Trophoblast cell (in vitro differentiated cells and primary cell): ENCODE measurements around the gene YY1.

ENCODE experiments used
- DNase-seq, 2 donors: peaks; one replicate each; pipeline ENCODE4 v3.0.0-alpha.2; 2016
- H2AFZ ChIP-seq: 2 replicates; pipeline ENCODE4 v1.6.1; 2013; ENCODE audit warnings: low read length, moderate library complexity, mild to moderate bottlenecking; ENCODE audit not compliant: insufficient read depth, poor library complexity
- H2AK5ac ChIP-seq: 2 replicates; pipeline ENCODE4 v1.6.1; 2013; ENCODE audit warnings: mild to moderate bottlenecking, low read length
- H2BK120ac ChIP-seq: 2 replicates; pipeline ENCODE4 v1.6.1; 2013; ENCODE audit warnings: low read length, mild to moderate bottlenecking, moderate library complexity; ENCODE audit not compliant: insufficient read depth, poor library complexity
- H2BK12ac ChIP-seq: 2 replicates; pipeline ENCODE4 v1.6.1; 2013; ENCODE audit warnings: mild to moderate bottlenecking, low read length, moderate library complexity
- H2BK5ac ChIP-seq: 2 replicates; pipeline ENCODE4 v1.6.1; 2013; ENCODE audit warnings: low read length, low read depth, moderate library complexity, mild to moderate bottlenecking; ENCODE audit not compliant: poor library complexity
- H3K14ac ChIP-seq: 2 replicates; pipeline ENCODE4 v1.6.1; 2013; ENCODE audit warnings: mild to moderate bottlenecking, low read length
- H3K18ac ChIP-seq: 2 replicates; pipeline ENCODE4 v1.6.1; 2013; ENCODE audit warnings: mild to moderate bottlenecking, low read length
- H3K23ac ChIP-seq: 2 replicates; pipeline ENCODE4 v1.6.1; 2013; ENCODE audit warnings: low read length
- H3K27ac ChIP-seq: 2 replicates; pipeline ENCODE4 v1.5.1; 2013; ENCODE audit warnings: low read depth, mild to moderate bottlenecking, inconsistent platforms, low read length, moderate library complexity
- H3K27me3 ChIP-seq: 2 replicates; pipeline ENCODE4 v1.6.1; 2013; ENCODE audit warnings: inconsistent platforms, mild to moderate bottlenecking, low read length, moderate library complexity; ENCODE audit not compliant: insufficient read depth
- H3K36me3 ChIP-seq, 2 experiments: 1 replicate in 1 of 2; 2 replicates in 1 of 2; pipeline ENCODE4 v1.6.1; 2013; ENCODE audit warnings: low read length in 2 of 2, mild to moderate bottlenecking in 2 of 2, moderate library complexity in 1 of 2; ENCODE audit not compliant: insufficient read depth in 2 of 2, control insufficient read depth in 1 of 2
- H3K4ac ChIP-seq: 2 replicates; pipeline ENCODE4 v1.6.1; 2013; ENCODE audit warnings: low read depth, mild to moderate bottlenecking, low read length, moderate library complexity
- H3K4me1 ChIP-seq, 2 experiments: 1 replicate in 1 of 2; 2 replicates in 1 of 2; pipeline ENCODE4 v1.6.1; 2013; ENCODE audit warnings: low read length in 2 of 2, mild to moderate bottlenecking in 2 of 2, moderate library complexity in 1 of 2; ENCODE audit not compliant: insufficient read depth in 2 of 2, control insufficient read depth in 1 of 2
- H3K4me2 ChIP-seq: 2 replicates; pipeline ENCODE4 v1.6.1; 2013; ENCODE audit warnings: inconsistent platforms, mild to moderate bottlenecking, low read length, moderate library complexity
- H3K4me3 ChIP-seq: 2 replicates; pipeline ENCODE4 v1.5.1; 2013; ENCODE audit warnings: mild to moderate bottlenecking, low read depth, low read length, inconsistent platforms
- H3K79me1 ChIP-seq: one replicate; pipeline ENCODE4 v1.6.1; 2013; ENCODE audit warnings: low read length
- H3K79me2 ChIP-seq: 2 replicates; pipeline ENCODE4 v1.6.1; 2013; ENCODE audit warnings: low read length, mild to moderate bottlenecking; ENCODE audit not compliant: control insufficient read depth, insufficient read depth, poor library complexity
- H3K9ac ChIP-seq: 2 replicates; pipeline ENCODE4 v1.6.1; 2013; ENCODE audit warnings: mild to moderate bottlenecking, low read length
- H3K9me3 ChIP-seq: 2 replicates; pipeline ENCODE4 v1.6.1; 2013; ENCODE audit warnings: low read depth, mild to moderate bottlenecking, control low read depth, inconsistent platforms, low read length; ENCODE audit not compliant: insufficient read depth
- H4K12ac ChIP-seq: 2 replicates; pipeline ENCODE4 v1.6.1; 2013; ENCODE audit warnings: low read depth, mild to moderate bottlenecking, low read length, moderate library complexity
- H4K8ac ChIP-seq: 2 replicates; pipeline ENCODE4 v1.6.1; 2013; ENCODE audit warnings: low read depth, mild to moderate bottlenecking, low read length, moderate library complexity
- H4K91ac ChIP-seq: one replicate; pipeline ENCODE4 v1.6.1; 2013; ENCODE audit warnings: low read depth, mild to moderate bottlenecking, low read length, moderate library complexity
- WGBS: extraction: QIAGEN DNeasy Blood & Tissue Kit; methylation state at CpG from one replicate; pipeline ENCODE4 v1.1.7; 2013; ENCODE audit warnings: missing lambda C conversion rate; ENCODE audit not compliant: insufficient read length, insufficient coverage; ENCODE audit errors: extremely low coverage; 5-methylcytosine and 5-hydroxymethylcytosine counted together

The YY1 gene

DNA sequence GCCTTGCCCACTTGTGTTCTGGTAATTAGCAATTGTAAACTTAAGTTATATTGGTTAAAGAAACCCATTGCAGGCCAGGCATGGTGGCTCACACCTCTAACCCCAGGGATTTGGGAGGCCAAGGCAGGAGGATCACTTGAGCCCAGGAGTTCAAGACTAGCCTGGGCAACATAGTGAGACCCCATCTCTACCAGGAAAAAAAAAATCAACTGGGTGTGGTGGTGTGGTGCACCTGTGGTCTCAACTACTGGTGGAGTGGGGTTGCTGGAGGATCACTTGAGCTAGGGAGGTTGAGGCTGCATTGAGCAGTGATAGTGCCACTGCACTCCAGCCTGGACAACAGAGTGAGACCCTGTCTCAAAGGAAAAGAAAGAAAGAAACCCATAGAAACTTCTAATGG is 13.7 kb downstream of the YY1 start:
- Histone ChIP-seq H3K79me2 (peaks cover 19% of the 10 kb centered on the region), H3K4me1 (no peaks in the 10 kb centered on the region), H3K4me3 (no peak overlapping the region), H4K91ac (no peak overlapping the region), H3K27ac (no peak overlapping the region), H4K8ac (no peak overlapping the region), H3K36me3 (no peaks in the 10 kb centered on the region), H2BK120ac (no peak overlapping the region), H3K4ac (peak overlapping the region; percentile 96), H2AK5ac (no peak overlapping the region), H3K18ac (no peak overlapping the region), H3K9ac (no peak overlapping the region), H3K9me3 (no peaks in the 10 kb centered on the region), H2AFZ (no peak overlapping the region), H3K79me1 (no peaks in the 10 kb centered on the region), H2BK12ac (no peak overlapping the region), H2BK5ac (peak overlapping the region; percentile 13), H3K23ac (no peak overlapping the region), H3K14ac (no peak overlapping the region), H3K4me2 (no peak overlapping the region), H4K12ac (no peak overlapping the region), H3K27me3 (no peaks in the 10 kb centered on the region)
- no peak for DNase-seq

DNA sequence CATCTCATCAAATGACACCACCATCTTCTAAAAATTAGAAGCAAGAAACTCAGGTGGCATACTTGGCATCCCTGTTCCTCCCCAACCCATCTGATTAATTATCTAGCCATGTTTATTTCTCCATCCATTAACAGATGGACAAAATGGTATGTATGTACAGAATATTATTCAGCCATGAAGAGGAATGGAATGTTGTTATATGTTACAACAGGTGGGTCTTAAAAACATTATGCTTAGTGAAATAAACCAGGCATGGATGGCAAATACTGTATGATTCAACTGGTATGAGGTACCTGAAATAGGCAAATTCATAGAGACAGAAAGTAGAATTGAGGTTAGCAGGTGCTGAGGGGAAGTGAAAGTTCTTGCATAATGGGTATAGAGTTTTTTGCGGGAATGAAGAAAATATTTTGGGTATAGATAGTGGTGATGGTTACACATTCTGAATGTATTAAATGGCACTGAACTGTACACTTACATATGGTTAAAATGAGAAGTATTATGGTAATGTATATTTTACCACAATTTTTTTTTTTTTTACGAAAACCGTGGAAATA is 17.5 kb downstream of the YY1 start:
- no peak overlapping the region for H4K91ac ChIP-seq
- no peak overlapping the region for H3K23ac ChIP-seq
- no peaks in the 10 kb centered on the region for H3K9me3 ChIP-seq
- H3K4me3 ChIP-seq, result no peak overlapping the region
- no peaks in the 10 kb centered on the region for H3K4me1 ChIP-seq
- no peak for DNase-seq
- H3K27ac ChIP-seq, result no peak overlapping the region
- H2AFZ ChIP-seq, result no peak overlapping the region
- H3K27me3 ChIP-seq, result no peaks in the 10 kb centered on the region
- peaks cover 23% of the 10 kb centered on the region for H3K79me2 ChIP-seq
- 100% methylated on average over 1 of the region's 3 CpGs for WGBS
- H3K4me2 ChIP-seq, result no peak overlapping the region
- peaks cover 0 to 2% of the 10 kb centered on the region in 2 experiments for H3K36me3 ChIP-seq
- H2BK120ac ChIP-seq, result no peak overlapping the region
- H2BK12ac ChIP-seq, result no peak overlapping the region
- H3K9ac ChIP-seq, result no peak overlapping the region
- no peak overlapping the region for H2AK5ac ChIP-seq
- H3K14ac ChIP-seq, result no peak overlapping the region
- no peak overlapping the region for H2BK5ac ChIP-seq
- no peak overlapping the region for H3K18ac ChIP-seq
- no peak overlapping the region for H4K8ac ChIP-seq
- H3K79me1 ChIP-seq, result no peaks in the 10 kb centered on the region
- no peak overlapping the region for H4K12ac ChIP-seq
- peak overlapping the region; percentile 98 for H3K4ac ChIP-seq

DNA sequence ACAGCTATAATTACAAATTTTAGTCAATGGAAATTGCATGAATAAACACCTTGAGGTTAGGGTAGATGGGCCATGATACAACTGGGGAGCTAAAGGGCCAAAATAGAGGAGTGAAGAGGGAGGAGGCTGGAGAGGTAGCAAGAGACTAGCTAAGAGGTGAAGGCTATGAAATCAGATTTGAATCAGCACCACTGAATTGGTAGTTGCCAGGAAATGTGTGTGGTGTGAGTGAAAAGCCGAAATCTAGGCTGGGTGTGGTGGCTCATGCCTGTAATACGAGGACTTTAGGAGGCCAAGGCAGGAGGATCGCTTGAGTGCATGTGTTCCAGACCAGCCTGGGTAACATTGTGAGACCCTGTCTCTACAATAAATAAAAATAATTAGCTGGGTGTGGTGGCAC is 22.7 kb downstream of the YY1 start:
- Histone ChIP-seq H2AFZ (no peak overlapping the region), H3K14ac (no peak overlapping the region), H3K27ac (no peak overlapping the region), H3K23ac (no peak overlapping the region), H3K36me3 (peaks cover 13 to 23% of the 10 kb centered on the region in 2 experiments), H2AK5ac (no peak overlapping the region), H3K4me3 (no peak overlapping the region), H4K91ac (no peak overlapping the region), H3K79me2 (peaks cover 19% of the 10 kb centered on the region), H3K4me1 (no peaks in the 10 kb centered on the region), H4K8ac (no peak overlapping the region), H3K27me3 (no peaks in the 10 kb centered on the region), H3K79me1 (no peaks in the 10 kb centered on the region), H3K4me2 (no peak overlapping the region), H4K12ac (no peak overlapping the region), H2BK5ac (no peak overlapping the region), H3K18ac (no peak overlapping the region), H2BK12ac (no peak overlapping the region), H3K4ac (peak overlapping the region; percentile 99), H3K9me3 (no peaks in the 10 kb centered on the region), H2BK120ac (no peak overlapping the region), H3K9ac (no peak overlapping the region)
- no peak for DNase-seq
- WGBS, result no CpG with 5 or more reads among the region's 3 CpGs

DNA sequence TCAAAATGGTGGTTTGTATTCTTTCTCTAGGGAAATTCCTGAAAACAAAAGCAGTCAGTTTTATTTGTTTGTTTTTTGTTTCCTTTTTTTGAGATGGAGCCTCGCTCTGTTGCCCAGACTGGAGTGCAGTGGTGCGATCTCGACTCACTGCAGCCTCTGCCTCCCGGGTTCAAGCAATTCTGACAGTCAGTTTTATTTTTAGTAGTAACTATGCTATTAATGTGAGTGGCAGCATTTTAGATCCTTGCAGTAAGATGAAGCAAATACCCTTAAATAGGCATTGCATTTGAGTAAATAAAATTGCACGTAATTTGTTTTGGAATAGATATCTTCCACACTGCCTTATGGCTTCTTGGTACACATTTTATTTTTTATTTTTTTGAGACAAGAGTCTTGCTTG is 23.6 kb downstream of the YY1 start:
- no peak overlapping the region for H3K14ac ChIP-seq

More for the DNA sequence above, 23.6 kb downstream of the YY1 start:
- Histone ChIP-seq H3K4me2 (no peak overlapping the region), H3K23ac (no peak overlapping the region), H3K27me3 (no peaks in the 10 kb centered on the region), H3K27ac (no peak overlapping the region), H4K91ac (no peak overlapping the region), H2BK120ac (no peak overlapping the region), H2BK12ac (no peak overlapping the region), H3K79me2 (peaks cover 17% of the 10 kb centered on the region), H3K4ac (no peak overlapping the region), H2AFZ (no peak overlapping the region), H3K4me3 (no peak overlapping the region), H3K79me1 (no peaks in the 10 kb centered on the region), H2BK5ac (no peak overlapping the region), H3K18ac (no peak overlapping the region), H2AK5ac (no peak overlapping the region), H4K12ac (no peak overlapping the region), H3K36me3 (peaks cover 13 to 23% of the 10 kb centered on the region in 2 experiments), H4K8ac (no peak overlapping the region), H3K9ac (no peak overlapping the region), H3K9me3 (no peaks in the 10 kb centered on the region), H3K4me1 (no peaks in the 10 kb centered on the region)
- no peak for DNase-seq
- WGBS, result no CpG with 5 or more reads among the region's 5 CpGs
